ENCODE data around the gene PPP6R2.
"Not testable (repeated sequence)": the region's sequence is repeated elsewhere in the genome, so short reads cannot be mapped to it uniquely, and the experiment has no call there.

The PPP6R2 gene

DNA sequence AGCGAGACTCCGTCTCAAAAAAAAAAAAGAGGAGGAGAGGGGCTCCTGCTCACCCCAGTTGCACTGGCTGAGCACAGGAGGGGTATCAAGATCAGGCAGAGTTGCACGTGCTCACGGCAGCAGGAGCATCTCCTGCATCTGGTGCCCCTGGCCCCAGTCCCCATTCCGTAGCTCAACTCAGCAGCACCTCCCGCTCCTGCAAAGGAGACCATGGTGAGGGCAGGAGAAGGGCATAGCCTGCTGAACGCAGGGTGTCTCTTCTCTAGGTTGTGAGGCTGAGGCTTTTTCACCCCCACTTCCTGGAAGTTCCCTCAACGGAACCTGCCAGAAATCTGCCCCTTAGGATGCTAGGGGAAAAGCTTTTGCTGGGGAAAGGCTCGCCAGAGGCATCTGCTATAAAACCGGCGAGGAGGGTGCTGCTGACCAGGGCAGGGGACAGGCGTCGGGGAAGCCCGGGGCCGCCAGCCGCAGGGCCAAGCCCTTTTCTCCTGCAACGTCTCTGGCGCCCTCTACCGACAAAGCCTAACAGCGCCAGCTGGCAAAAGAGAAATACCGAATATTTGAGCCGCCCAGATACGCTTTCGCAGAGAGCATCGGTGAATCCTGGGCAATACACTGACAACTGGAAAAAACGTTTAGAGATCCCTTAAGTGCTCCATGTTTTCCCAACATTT, 1.0 kb upstream of the PPP6R2 start:
- DNase-seq = peak; percentile 69 to 85 (median 79)

DNA sequence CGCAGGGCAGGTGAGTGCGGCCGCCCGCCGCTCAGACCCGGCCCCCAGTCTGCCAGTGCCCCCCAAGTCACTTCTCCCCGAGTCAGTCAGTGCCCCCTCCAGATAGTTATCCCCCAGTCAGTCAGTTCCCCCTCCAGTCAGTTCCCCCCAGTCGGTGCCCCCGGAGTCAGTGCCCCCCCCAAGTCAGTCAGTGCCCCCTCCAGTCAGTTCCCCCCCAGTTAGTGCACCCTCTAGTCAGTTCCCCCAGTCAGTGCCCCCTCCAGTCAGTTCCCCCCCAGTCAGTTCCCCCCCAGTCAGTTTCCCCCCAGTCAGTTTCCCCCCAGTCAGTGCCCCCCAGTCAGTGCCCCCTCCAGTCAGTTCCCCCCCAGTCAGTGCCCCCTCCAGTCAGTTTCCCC, 411 bp downstream of the PPP6R2 start:
- DNase-seq = peak in 1 of 5 experiments; percentile 26

- DNase-seq = no peak
Observed at GRCh38 chr22:50346470-50346869, 3.3 kb downstream of the PPP6R2 start.

GRCh38 chr22:50347157-50347556, 4.0 kb downstream of the PPP6R2 start:
- no peak for DNase-seq

DNA sequence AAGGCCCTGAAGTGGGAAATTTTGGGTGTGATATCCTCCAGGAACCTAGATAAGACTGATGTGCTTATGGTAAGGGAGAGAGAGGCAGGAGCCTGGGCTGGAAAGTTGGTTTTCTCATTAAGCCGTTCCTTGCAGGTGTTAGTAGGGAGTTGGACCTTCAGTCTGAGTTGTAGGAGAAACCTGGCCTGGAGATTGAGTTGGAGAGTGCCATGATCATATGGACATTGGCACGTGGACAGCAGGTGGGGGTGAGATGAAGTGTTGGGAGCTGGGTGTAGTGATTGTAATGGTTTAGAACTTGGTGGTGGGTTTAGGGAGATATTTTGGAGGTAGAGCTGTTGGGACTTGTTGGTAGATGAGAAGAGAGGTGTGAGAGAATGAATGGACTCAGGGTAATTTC, 4.9 kb downstream of the PPP6R2 start:
- no peak for DNase-seq

DNA sequence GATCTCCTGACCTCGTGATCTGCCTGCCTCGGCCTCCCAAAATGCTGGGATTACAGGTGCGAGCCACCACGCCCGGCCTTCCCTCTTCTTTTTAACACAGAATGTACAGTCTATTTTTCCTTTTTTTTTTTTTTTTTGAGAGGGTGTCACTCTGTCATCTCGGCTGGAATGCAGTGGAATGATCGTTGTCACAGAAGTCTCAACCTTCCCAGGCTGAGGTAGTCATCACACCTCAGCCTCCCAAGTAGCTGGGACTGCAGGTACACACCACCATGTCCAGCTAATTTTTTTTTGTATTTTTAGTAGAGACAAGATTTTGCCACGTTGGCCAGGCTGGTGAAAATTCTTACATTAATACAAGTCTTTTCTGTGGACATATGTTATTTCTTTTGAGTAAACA, 13.1 kb downstream of the PPP6R2 start:
- no peak for DNase-seq

DNA sequence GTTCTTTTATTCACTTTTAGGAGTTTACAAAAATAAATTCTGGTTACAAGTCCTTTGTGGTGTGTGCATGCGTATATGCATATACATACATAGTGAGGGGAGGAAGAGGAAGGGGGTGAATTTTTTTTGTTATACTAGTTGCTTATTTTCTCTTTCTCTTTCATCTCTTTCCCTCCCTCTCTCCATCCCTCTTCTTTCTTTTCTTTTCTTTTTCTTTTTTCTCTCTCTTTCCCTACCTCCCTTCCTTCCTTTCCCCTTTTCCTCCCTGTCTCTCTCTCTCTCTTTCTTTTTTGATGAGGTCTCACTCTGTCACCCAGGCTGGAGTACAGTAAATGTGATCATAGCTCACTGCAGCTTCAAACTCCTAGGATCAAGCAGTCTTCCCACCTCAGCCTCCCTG, 14.1 kb downstream of the PPP6R2 start:
- no peak for DNase-seq

- no peak for DNase-seq
Observed at GRCh38 chr22:50357756-50358155, 14.6 kb downstream of the PPP6R2 start.

DNA sequence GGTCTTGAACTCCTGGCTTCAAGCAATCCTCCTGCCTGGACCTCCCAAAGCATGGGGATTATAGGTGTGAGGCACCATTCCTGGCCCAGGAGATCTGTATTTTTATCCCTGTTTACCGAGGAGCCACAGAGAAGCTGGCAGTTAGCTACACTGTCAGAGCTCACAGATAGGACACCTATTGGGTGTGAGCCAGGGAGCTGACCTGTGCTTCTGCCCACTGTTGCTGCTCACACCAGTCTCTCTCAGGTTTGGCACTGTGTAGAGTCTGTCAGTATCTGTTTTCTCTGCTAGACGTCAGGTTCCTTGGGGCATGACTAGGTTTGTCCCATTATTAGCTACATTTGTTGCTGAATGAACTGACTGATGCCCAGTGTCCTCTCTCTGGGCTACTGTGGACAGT, 17.5 kb downstream of the PPP6R2 start:
- DNase-seq = no peak

- DNase-seq = peak in 1 of 5 experiments; percentile 58
Observed at GRCh38 chr22:50361222-50361621, 18.1 kb downstream of the PPP6R2 start.

DNA sequence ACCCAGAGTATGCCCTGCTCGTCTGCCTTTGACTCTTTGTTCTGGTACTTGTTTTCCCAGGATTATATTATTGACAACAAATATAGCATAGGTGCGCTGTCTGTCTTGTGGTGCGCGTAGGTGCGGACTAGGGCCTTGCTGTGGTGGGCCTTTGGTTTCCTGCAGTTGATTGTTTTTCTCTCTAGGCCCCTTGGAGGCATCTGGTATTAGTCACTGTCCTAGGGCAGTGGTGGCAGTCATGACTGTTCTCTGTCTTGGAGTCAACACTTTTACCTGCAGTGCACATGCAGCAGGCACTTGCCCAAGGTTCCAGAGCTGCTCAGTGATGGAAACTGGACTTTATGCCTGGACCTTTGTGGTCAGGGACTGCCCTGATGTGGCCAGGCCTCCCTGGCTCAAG, 18.6 kb downstream of the PPP6R2 start:
- peak in 1 of 5 experiments; percentile 74 for DNase-seq

GRCh38 chr22:50363166-50363802, 20.2 kb downstream of the PPP6R2 start:
- DNase-seq = no peak

- not testable (repeated sequence) for DNase-seq
Observed at GRCh38 chr22:50363803-50364194, 20.7 kb downstream of the PPP6R2 start.

- no peak for DNase-seq
Observed at GRCh38 chr22:50367778-50368500, 24.8 kb downstream of the PPP6R2 start.

- DNase-seq = no peak
Observed at GRCh38 chr22:50371101-50371648, 28.0 kb downstream of the PPP6R2 start.

DNA sequence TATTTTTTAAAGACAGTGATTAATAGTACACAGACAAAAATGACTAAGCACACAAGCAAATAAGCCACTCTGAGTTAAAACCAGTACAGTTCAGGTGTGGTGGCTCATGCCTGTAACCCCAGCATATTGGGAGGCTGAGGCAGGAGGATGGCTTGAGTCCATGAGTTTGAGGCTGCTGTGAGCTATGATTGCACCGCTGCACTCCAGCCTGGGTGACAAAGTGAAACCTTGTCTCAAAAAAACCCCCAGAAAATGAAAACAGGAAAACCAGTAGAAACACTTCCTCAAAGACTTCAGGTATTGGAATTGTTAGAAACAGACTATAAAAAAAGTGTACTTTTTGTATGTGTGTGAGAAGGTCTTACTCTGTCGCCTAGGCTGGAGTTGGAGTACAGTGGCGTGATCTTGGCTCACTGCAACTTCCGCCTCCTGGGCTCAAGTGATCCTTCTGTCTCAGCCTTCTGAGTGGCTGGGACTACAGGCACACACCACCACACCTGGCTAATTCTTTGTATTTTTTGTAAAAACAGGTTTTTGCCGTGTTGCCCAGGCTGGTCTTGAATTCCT, 33.0 kb downstream of the PPP6R2 start:
- DNase-seq = peak in 1 of 5 experiments; percentile 17

DNA sequence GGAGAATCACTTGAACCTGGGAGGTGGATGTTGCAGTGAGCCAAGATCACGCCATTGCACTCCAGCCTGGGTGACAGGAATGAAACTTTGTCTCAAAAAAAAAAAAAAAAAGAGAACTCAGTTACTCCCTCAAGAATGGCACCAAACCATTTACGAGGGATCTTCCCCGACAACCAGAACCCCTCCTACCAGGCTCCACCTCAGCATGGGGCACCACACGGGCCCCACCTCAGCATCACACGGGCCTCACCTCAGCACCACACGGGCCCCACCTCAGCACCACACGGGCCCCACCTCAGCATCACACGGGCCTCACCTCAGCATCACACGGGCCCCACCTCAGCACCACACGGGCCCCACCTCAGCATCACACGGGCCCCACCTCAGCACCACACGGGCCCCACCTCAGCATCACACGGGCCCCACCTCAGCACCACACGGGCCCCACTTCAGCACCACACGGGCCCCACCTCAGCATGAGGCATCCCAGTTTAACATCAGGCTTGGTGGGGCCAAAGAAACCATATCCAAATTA, 38.0 kb downstream of the PPP6R2 start:
- DNase-seq = peak in 1 of 5 experiments; percentile 47

DNA sequence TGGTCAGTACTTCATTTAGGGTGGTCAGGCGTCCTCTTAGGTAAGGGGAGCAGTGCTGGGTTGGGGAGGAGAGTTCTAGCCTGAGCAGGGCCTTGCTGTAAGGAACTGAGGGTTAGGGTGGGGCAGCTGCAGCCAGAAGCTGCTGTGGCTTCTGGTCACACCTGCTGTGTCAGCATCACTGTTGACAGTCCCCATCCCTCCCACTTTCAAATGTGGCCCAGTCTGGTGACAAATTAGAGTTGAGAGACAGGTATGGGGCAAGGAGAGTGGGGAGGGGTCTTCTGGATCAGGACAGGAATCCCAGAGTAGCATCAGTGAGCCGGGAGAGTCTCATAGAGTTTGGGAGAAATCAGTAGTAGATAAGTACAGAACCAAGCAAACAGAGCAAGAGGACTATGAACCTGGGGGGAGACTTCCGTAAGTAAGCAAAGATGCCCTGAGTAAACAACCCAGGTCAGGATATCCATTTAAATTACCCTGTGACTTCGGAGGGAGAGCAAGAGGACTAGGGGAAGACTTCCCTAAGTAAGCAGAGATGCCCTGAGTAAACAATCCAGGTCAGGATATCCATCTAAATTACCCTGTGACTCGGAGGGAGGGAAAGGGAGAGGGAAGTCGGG, 53.7 kb downstream of the PPP6R2 start:
- DNase-seq = peak in 1 of 5 experiments; percentile 34

DNA sequence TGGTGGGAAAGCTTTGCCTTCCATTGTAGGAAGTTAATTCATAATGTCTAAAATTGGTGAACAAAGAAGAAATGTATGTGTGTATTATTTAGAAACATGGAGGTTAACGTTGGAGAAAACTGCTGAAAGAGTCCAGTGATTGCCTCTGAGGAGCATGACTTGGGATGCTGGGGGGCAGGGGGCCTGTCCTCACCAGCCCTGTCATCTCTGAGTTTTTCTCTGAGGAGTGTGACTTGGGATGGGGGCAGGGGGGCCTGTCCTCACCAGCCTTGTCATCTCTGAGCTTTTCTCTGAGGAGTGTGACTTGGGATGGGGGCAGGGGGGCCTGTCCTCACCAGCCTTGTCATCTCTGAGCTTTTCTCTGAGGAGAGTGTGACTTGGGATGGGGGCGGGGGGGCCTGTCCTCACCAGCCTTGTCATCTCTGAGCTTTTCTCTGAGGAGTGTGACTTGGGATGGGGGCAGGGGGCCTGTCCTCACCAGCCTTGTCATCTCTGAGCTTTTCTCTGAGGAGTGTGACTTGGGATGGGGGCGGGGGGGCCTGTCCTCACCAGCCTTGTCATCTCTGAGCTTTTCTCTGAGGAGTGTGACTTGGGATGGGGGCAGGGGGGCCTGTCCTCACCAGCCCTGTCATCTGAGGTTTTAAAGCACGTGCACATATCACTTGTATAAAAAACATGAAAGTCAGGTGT, 54.4 kb downstream of the PPP6R2 start:
- not testable (repeated sequence) for DNase-seq

- DNase-seq = no peak
Observed at GRCh38 chr22:50398831-50399648, 55.9 kb downstream of the PPP6R2 start.
